ENCODE measurements around the gene SERPINA10. TPM values are rescaled to one million over a fixed set of nuclear protein-coding genes. Genes with fewer than 3 reads are reported as not detected.

SERPINA10 gene
- total and polyA plus RNA-seq, 9 donors, result 0.05 TPM; not detected in 8

- no peak for DNase-seq
- WGBS, 3 donors, result 65 to 72% (median 68%) methylated on average over 12 of the region's 12 CpGs
- intact Hi-C loops (cut with DNase I), result no loop called here
- H3K36me3 ChIP-seq, result no peaks in the 10 kb centered on the region
- no peaks in the 10 kb centered on the region for H3K9me3 ChIP-seq
- H3K4me1 ChIP-seq (ENCODE audit: insufficient read depth), result no peaks in the 10 kb centered on the region
- no peak overlapping the region for H3K27ac ChIP-seq
- H3K4me3 ChIP-seq, result no peak overlapping the region
- TF ChIP-seq CTCF (IDR thresholded peaks at IDR 0.05) (no peak), POLR2A (IDR thresholded peaks at IDR 0.05) (no peak), EP300 (IDR thresholded peaks at IDR 0.05) (no peak)
- H3K27me3 ChIP-seq, result no peaks in the 10 kb centered on the region
Measured at GRCh38 chr14:94306047-94306978, 13.2 kb upstream of the SERPINA10 start.

GRCh38 chr14:94305620-94306019, 12.6 kb upstream of the SERPINA10 start:
- intact Hi-C loops (cut with DNase I), result no loop called here
- WGBS, 3 donors, result 68 to 80% (median 78%) methylated on average over 2 of the region's 2 CpGs

GRCh38 chr14:94304243-94304642, 11.2 kb upstream of the SERPINA10 start:
- Histone ChIP-seq H3K36me3 (no peaks in the 10 kb centered on the region), H3K4me1 (ENCODE audit: insufficient read depth) (no peaks in the 10 kb centered on the region), H3K4me3 (no peak overlapping the region), H3K9me3 (no peaks in the 10 kb centered on the region), H3K27ac (no peak overlapping the region), H3K27me3 (no peaks in the 10 kb centered on the region)
- intact Hi-C loops (cut with DNase I), result no loop called here
- 84 to 92% (median 88%) methylated on average over 6 of the region's 6 CpGs for WGBS, 3 donors
- TF ChIP-seq CTCF (IDR thresholded peaks at IDR 0.05) (no peak), EP300 (IDR thresholded peaks at IDR 0.05) (no peak), POLR2A (IDR thresholded peaks at IDR 0.05) (no peak)
- DNase-seq, result no peak

More at GRCh38 chr14:94305620-94306019, 12.6 kb upstream of the SERPINA10 start:
- Histone ChIP-seq H3K4me1 (ENCODE audit: insufficient read depth) (no peaks in the 10 kb centered on the region), H3K4me3 (no peak overlapping the region), H3K36me3 (no peaks in the 10 kb centered on the region), H3K27ac (no peak overlapping the region), H3K27me3 (no peaks in the 10 kb centered on the region), H3K9me3 (no peaks in the 10 kb centered on the region)
- no peak for DNase-seq
- TF ChIP-seq POLR2A (IDR thresholded peaks at IDR 0.05) (no peak), CTCF (IDR thresholded peaks at IDR 0.05) (no peak), EP300 (IDR thresholded peaks at IDR 0.05) (no peak)

- WGBS, 3 donors, result 67 to 72% (median 68%) methylated on average over 7 of the region's 7 CpGs
- no peak for DNase-seq
- Histone ChIP-seq H3K4me3 (no peak overlapping the region), H3K9me3 (no peaks in the 10 kb centered on the region), H3K36me3 (no peaks in the 10 kb centered on the region), H3K27ac (no peak overlapping the region), H3K4me1 (ENCODE audit: insufficient read depth) (no peaks in the 10 kb centered on the region), H3K27me3 (no peaks in the 10 kb centered on the region)
- no peak for TF ChIP-seq EP300 (IDR thresholded peaks at IDR 0.05)
- TF ChIP-seq CTCF (IDR thresholded peaks at IDR 0.05), result no peak
- TF ChIP-seq POLR2A (IDR thresholded peaks at IDR 0.05), result no peak
- intact Hi-C loops (cut with DNase I), result no loop called here
Measured at GRCh38 chr14:94303111-94303510, 10.0 kb upstream of the SERPINA10 start.

Data from ovary (tissue), 9 donors.